Stimulated activated CD4-positive, alpha-beta T cell treated with anti-CD3 and anti-CD28 coated beads, Interleukin-2, amount 100 ng/mL, for 4 hours (primary cell): ENCODE results near the gene GPR137B.

ENCODE experiments used
- DNase-seq: peaks from one replicate; pipeline ENCODE4 v3.0.0-alpha.2; 2020; ENCODE audit warnings: low read depth

GPR137B gene

DNA sequence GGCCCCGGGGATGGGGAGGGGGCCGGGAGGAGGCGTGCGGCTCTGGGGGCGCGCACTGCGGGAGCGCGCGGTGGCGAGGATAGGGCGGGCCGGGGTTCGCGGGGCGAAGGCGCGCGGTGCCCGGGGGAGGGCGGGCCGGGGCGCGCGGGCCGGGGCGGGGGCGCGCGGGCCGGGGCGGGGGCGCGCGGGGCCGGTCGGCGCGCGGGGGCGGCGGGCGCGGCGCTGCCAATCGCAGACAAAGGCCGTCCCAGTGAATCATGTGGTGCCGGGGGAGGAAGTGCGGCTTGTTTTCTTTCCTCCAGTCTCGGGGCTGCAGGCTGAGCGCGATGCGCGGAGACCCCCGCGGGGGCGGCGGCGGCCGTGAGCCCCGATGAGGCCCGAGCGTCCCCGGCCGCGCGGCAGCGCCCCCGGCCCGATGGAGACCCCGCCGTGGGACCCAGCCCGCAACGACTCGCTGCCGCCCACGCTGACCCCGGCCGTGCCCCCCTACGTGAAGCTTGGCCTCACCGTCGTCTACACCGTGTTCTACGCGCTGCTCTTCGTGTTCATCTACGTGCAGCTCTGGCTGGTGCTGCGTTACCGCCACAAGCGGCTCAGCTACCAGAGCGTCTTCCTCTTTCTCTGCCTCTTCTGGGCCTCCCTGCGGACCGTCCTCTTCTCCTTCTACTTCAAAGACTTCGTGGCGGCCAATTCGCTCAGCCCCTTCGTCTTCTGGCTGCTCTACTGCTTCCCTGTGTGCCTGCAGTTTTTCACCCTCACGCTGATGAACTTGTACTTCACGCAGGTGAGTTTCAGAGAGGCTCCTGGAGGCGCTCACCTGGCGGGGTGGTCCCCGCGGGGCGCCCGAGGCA, at the start of gene GPR137B:
TSS of gene GPR137B (plus strand) at position 287 of the 851 bp plus-strand sequence. CDS start at position 371, 84 bp downstream.
- peak; percentile 59 for DNase-seq

DNA sequence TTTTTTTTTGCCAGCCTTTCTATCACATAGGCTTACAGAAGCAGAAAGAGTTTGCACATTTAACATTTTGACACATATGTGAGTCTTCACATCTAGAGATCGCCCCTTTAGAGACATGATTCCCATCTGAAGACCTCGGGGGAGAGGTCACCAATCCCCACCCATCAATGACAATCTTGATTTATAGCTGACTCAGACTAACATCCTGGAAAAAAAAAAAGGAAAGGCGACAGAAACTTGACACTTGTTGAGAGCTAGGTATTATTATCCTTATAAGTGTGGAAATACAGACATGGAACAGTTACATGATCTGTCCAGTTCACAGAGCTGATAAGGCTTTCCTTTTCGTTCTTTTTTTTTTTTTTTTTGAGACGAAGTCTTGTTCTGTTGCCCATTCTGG, 49.4 kb upstream of the GPR137B start:
- no peak for DNase-seq

DNA sequence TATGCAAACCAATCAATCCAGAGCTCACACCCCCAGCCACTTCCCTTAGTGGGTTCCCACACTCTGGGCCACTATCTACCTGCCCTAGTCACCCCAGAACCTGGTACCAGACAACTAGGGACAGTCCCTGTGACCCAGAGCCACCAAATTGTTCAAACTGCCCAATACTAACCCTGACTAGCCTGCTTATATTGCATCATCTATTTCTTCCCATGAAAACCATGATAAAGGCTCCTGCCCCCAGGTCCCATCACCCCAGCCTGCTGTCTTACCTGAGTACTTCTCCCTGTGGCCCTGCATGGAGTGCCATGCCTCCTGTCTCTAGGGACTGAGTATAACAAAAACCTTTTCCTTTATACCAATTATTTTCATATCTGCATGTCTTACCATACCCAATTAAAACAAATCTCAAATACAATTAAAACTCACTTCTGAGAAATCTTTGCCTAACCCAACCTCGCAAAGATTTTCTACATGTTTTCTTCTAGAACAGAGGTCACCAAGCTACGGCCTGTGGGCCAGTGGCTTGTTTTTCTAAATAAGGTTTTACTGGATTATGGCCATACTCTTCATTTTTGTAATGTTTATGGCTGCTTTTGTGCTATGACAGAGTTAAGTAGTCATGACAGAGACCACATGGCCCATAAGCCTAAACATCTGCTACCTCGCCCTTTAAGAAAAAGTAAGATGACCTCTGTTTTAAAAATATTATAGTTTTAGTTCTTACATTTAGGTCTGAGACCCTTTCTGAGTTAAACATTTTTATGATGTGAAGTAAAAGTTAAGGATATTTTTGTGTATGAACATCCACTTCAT, 46.4 kb upstream of the GPR137B start:
- no peak for DNase-seq

- peak; percentile 73 for DNase-seq
Measured at GRCh38 chr1:236096660-236097482, 45.5 kb upstream of the GPR137B start.

DNA sequence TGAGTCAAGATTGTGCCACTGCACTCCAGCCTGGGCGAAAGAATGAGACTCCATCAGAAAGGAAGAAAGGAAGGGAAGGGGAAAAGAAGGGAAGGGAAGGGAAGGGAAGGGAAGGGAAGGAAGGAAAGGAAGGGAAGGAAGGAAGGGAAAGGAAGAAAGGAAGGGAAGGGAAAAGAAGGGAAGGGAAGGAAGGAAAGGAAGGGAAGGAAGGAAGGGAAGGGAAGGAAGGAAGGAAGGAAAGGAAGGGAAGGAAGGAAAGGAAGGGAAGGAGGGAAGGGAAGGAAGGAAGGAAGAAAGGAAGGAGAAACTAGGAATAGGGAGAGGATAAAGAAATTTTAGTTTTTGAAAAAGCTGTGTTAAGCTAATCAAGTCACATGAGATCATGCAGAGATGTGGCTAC, 44.1 kb upstream of the GPR137B start:
- DNase-seq: no peak

DNA sequence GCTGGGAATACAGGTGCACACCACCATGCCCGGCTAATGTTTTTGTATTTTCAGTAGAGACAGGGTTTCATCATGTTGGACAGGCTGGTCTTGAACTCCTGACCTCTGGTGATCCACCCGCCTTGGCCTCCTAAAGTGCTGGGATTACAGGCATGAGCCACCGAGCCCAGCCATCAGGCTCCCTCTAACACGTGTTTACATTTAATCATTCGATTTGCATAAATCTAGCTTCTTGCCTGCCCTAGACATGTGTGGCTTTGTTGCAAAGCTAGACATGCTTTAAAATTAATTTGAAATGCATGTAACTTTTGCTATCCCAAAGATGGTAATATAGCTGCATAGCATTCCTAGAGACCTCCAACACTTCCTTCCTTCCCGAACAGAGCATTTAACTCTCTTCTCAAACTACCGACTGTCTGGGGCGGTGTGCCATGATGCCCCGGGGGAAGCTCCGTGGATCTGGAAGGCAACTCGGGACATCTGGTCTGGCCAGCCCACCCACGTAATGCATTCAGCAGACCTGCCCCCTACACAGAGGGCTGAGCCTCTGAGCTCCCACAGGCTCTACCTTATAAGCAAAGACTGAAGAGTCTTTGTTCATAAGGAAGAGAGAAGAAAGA, 42.9 kb upstream of the GPR137B start:
- DNase-seq: no peak

DNA sequence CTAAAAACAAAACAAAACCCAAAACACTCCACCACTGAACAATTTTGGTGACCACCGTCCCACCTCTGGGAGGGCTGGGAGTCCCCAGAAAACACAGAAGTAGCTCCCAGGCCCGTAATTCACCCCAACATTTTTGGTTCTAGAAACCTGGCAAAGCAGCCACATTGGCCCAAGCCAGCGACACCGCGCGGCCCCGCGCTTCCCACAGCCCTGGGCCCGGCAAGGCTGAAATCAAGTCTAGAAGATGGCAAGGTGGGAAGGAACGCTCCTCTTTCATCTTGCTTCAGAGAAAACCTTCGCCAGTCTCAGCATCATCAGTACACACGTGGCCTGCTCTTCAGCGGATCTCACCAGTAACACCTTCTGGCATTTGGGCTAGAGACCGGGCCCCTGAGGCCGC, 41.5 kb upstream of the GPR137B start:
- DNase-seq: no peak

GRCh38 chr1:236101233-236102200, 40.8 kb upstream of the GPR137B start:
- no peak for DNase-seq

GRCh38 chr1:236102611-236103010, 39.7 kb upstream of the GPR137B start:
- no peak for DNase-seq

DNA sequence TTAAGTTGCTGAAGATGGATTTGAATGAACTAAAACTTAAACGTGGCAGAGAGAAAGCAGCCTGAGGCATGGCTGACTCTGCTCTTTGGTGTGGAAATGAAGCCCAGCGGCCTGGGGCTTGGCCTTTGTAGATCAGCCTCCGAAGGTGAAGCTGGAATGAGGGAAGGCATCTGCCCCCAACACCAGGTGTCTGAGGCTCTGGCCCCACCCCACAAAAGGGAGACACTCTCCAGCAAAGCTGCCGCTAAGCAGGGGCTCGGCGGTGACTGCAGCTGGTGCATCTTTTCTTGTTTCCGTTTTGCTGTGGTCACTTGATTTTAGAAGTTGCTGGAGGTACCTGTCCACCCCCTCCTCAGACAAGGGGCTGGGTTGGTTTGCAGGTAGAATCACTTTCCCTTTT, 39.3 kb upstream of the GPR137B start:
- DNase-seq: no peak

GRCh38 chr1:236103646-236104218, 38.6 kb upstream of the GPR137B start:
- peak; percentile 43 for DNase-seq

- DNase-seq: no peak
Measured at GRCh38 chr1:236107121-236107907, 35.0 kb upstream of the GPR137B start.

GRCh38 chr1:236108027-236108648, 34.2 kb upstream of the GPR137B start:
- no peak for DNase-seq

DNA sequence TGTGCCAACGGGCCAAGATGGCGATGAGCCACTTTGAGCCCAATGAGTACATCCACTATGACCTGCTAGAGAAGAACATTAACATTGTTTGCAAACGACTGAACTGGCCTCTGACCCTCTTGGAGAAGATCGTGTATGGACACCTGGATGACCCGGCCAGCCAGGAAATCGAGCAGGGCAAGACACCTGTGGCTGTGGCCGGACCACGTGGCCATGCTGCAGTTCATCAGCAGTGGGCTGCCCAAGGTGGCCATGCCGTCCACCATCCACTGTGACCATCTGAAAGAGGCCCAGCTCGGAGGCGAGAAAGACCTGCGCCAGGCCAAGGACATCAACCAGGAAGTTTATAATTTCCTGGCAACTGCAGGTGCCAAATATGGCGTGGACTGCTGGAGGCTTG, 32.2 kb upstream of the GPR137B start:
- DNase-seq: no peak

DNA sequence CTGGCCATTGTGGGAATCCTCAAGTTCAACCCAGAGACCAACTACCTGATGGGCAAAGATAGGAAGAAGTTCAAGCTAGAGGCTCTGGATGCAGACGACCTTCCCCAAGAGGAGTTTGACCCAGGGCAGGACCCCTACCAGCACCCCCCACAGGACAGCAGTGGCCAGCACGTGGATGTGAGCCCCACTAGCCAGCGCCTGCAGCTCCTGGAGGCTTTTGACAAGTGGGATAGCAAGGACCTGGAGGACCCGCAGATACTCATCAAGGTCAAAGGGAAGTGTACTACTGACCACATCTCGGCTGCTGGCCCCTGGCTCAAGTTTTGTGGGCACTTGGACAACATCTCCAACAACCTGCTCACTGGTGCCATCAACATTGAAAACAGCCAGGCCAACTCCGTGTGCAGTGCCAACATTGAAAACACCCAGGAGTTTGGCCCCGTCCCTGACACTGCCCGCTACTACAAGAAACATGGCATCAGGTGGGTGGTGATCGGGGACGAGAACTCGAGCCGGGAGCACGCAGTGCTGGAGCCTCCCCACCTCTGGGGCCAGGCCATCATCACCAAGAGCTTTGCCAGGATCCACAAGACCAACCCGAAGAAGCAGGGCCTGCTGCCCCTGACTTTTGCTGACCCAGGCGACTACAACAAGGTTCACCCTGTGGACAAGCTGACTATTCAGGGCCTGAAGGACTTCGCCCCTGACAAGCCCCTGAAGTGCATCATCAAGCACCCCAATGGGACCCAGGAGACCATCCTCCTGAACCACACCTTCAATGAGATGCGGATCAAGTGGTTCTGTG, 30.6 kb upstream of the GPR137B start:
- DNase-seq: no peak

- no peak for DNase-seq
Measured at GRCh38 chr1:236112332-236112627, 30.1 kb upstream of the GPR137B start.

- DNase-seq: no peak
Measured at GRCh38 chr1:236113324-236114032, 28.9 kb upstream of the GPR137B start.
